GM13976 (cell line): ENCODE data around the gene COL28A1.

Experiments
- DNase-seq: peaks from one replicate; pipeline ENCODE4 v3.0.0; 2012; ENCODE audit warnings: low spot score
- in situ Hi-C: fragments of 300-500 bp; cut with MboI; formaldehyde crosslinking; loops from one replicate; pipeline ENCODE4 v1.12.0; 2022; ENCODE audit warnings: low sequenced_read_pairs, mixed read lengths, inconsistent platforms; ENCODE audit not compliant: unreplicated experiment
- TF ChIP-seq, protein P1 (sequence below): IDR thresholded peaks from 2 replicates; pipeline ENCODE4 v1.5.1; 2012; ENCODE audit warnings: borderline replicate concordance, mild to moderate bottlenecking; ENCODE audit not compliant: insufficient read depth; ENCODE audit errors: extremely low read depth, missing control alignments, control extremely low read depth

The COL28A1 gene

DNA sequence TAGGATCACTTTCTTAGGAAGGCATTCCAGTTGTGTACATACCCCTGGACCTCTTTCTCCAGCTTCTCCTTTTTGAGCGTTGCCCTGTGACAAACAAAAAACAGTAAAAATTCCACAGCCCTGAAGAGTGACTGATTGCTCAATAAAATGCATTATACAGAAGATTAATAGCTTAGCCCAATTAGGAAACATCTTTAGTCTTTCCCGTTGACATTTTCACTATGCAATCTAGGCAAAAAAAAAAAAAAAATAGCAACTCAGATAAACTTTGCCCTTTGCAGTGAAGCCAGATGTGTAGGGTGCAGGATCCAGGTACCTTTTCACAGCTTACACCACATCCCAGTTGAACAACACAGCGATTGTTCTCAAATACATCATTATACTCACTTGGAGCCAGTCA lies 17.9 kb downstream of the COL28A1 start:
- in situ Hi-C loops: no loop called here

DNA sequence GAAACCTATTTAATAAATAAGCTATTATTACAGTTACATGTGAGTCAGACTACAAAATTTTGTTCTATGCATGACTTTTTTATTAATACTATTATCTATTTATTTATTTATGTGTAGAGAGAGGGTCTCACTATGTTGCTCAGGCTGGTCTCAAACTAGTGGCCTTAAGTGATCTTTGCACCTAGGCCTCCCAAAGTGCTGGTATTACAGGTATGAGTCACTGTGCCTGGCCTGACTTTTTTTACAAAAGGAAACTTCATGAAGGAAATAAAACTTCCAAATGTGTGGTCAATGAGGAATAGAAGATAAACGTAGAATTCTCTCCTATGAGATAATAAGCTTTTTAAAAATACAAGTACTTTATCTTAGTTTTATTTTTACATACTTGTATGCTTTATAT lies 19.0 kb downstream of the COL28A1 start:
- TF ChIP-seq, protein P1, sequence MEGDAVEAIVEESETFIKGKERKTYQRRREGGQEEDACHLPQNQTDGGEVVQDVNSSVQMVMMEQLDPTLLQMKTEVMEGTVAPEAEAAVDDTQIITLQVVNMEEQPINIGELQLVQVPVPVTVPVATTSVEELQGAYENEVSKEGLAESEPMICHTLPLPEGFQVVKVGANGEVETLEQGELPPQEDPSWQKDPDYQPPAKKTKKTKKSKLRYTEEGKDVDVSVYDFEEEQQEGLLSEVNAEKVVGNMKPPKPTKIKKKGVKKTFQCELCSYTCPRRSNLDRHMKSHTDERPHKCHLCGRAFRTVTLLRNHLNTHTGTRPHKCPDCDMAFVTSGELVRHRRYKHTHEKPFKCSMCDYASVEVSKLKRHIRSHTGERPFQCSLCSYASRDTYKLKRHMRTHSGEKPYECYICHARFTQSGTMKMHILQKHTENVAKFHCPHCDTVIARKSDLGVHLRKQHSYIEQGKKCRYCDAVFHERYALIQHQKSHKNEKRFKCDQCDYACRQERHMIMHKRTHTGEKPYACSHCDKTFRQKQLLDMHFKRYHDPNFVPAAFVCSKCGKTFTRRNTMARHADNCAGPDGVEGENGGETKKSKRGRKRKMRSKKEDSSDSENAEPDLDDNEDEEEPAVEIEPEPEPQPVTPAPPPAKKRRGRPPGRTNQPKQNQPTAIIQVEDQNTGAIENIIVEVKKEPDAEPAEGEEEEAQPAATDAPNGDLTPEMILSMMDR: no peak
- DNase-seq: no peak
- in situ Hi-C loops: no loop called here

More for the DNA sequence above, 17.9 kb downstream of the COL28A1 start:
- no peak for DNase-seq
- TF ChIP-seq, protein P1: no peak

DNA sequence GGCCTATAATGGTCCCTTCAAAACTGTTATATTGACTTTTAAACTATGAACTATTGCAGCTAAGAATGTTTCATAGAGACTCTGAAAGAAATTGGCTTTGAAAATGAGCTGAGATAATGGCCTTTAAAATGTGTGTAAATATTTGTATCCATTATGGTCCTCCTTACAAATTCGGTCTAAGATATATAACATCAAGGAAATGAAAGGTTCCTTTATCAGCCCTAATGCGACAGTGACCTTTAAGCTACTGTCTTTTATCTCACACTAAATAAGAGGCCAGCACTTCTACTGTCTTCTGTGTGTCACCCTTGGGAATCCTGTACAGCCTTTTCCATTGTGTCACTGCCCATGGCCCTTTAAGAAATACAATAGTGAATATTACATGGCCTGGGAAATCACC lies 19.5 kb downstream of the COL28A1 start:
- in situ Hi-C loops: no loop called here
- TF ChIP-seq, protein P1: no peak

DNA sequence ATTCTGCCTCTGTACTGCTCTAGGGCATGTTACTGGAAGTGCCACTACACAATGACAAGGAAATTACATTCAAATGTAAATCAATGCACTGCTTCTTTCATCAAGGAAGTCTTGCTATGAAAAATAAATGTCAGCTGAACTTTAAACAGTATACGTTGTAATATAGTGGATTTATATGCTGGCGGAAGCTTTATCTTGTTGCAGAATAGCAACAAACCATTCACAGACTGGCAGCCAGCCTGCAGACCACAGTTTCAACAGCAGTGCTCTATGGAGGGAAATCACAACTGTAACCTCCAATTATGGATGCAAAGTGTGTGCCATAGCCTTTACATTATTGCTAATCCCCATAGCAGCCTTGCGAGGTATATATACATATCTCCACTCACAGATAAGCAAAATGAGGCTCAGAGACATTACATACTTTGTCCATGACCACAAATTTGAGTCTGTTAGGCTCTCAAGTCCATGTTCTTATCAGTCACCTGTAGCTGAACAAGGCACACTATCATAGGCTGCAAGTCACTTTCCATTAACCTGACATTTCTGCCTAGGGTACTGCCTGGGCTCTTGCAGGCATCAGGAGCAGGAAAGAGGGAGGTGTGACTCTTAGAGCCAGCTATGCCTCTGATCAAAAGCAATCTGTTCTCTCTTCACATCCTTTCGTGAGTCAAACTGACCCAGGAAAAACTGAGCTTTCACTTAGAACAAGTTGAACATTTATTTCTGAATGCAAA lies 22.6 kb downstream of the COL28A1 start:
- in situ Hi-C loops: no loop called here
- TF ChIP-seq, protein P1: no peak

More for the DNA sequence above, 19.5 kb downstream of the COL28A1 start:
- DNase-seq: no peak

DNA sequence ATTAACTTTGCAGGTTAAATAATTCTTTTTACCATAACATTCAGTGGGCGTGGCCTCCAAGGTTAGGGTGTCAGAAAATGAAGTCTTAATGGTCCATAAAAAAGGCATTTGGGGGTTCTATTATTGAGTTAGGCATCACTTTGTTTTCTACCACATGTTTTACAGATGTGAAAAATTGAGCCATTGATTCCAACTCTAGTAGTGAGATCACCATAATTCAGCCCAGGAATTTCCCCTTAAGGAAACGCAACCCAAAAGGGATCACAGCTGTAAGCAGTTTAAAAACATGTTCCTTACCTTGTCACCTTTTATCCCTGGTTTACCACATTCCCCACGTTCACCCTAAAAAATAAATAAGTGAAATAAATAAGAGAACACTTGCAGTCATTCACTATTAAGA lies 24.9 kb downstream of the COL28A1 start:
- in situ Hi-C loops: no loop called here
- TF ChIP-seq, protein P1: no peak
- no peak for DNase-seq

More for the DNA sequence above, 22.6 kb downstream of the COL28A1 start:
- DNase-seq: no peak

DNA sequence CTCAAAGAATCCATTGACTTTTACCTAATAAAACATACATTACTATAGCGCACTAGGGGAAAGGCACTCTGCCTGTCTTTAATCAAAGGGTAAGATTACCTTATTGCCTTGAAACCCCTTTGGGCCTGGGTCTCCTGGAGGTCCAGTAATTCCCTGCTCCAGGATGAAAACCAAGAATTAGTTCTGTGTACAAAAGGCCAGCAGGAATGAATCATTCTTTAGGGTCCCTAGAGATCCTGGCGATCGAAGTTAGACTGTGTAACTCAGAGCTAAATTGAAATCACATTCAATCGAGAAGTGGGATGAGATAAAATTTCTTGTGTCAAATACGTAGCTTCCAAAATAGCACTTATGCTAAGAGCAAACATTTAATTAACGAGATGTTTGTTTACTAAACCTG lies 29.8 kb downstream of the COL28A1 start:
- TF ChIP-seq, protein P1: no peak
- in situ Hi-C loops: no loop called here
- no peak for DNase-seq
